Tibial artery (tissue), 4 donors: Measurements from ENCODE around the gene ELF3.

Experiments
- DNase-seq, 2 donors: peaks; one replicate each; pipeline ENCODE4 v3.0.0-alpha.2; 2019
- H3K27ac ChIP-seq, 2 donors: fragments of 200-600 bp; sonication (generic) in 1 of 2; 1 replicate in 1 of 2; 2 replicates in 1 of 2; pipeline ENCODE4 v1.5.1; 2018 to 2019; ENCODE audit warnings: mild to moderate bottlenecking in 1 of 2
- H3K27me3 ChIP-seq, 2 donors: fragments of 200-600 bp; sonication (generic) in 1 of 2; one replicate each; pipeline versions ENCODE4 v1.5.1 to v1.6.0; 2016 to 2019
- H3K36me3 ChIP-seq, 3 donors: fragments of 200-600 bp; sonication (generic) in 2 of 3; one replicate each; pipeline ENCODE4 v1.5.1; 2016 to 2019; ENCODE audit warnings: mild to moderate bottlenecking in 2 of 3
- H3K4me1 ChIP-seq, 4 donors: fragments of 200-600 bp; sonication (generic) in 2 of 4; 1 replicate in 3 of 4; 2 replicates in 1 of 4; pipeline ENCODE4 v1.5.1; 2016 to 2019
- H3K4me3 ChIP-seq, 2 donors: fragments of 200-600 bp; sonication (generic) in 1 of 2; 1 replicate in 1 of 2; 2 replicates in 1 of 2; pipeline ENCODE4 v1.5.1; 2018 to 2019; ENCODE audit warnings: mild to moderate bottlenecking in 2 of 2
- H3K9me3 ChIP-seq, 3 donors: fragments of 200-600 bp; sonication (generic) in 1 of 3; one replicate each; pipeline ENCODE4 v1.5.1; 2016 to 2019
- intact Hi-C: fragments of 100-400 bp; cut with DNase I; formaldehyde crosslinking; loops from one replicate; pipeline ENCODE4 v1.15.0; 2023; ENCODE audit warnings: low total_unique reads
- TF ChIP-seq, protein P1 (sequence below), 2 experiments: fragments of 200-600 bp in 1 of 2; fragments of 450-650 bp in 1 of 2; IDR thresholded peaks; one replicate each; pipeline ENCODE4 v1.5.1; 2017 to 2019; ENCODE audit warnings: antibody characterized with exemption in 2 of 2, mild to moderate bottlenecking in 1 of 2, moderate library complexity in 1 of 2

Gene ELF3

GRCh38 chr1:202014915-202015661 is 4.7 kb downstream of the ELF3 start:
- no peak for DNase-seq
- intact Hi-C loops = loop anchor here (5.0 kb wide), 1 partner anchor 102 kb away; no protein-coding TSS in a partner anchor
- Histone ChIP-seq H3K4me3 (no peak overlapping the region), H3K27ac (no peak overlapping the region), H3K36me3 (peaks cover 0 to 49% (median 0%) of the 10 kb centered on the region in 3 donors), H3K4me1 (peaks cover 0 to 6% (median 0%) of the 10 kb centered on the region in 4 donors), H3K9me3 (no peaks in the 10 kb centered on the region), H3K27me3 (peaks cover 0 to 7% of the 10 kb centered on the region in 2 donors)
- TF ChIP-seq, protein P1, sequence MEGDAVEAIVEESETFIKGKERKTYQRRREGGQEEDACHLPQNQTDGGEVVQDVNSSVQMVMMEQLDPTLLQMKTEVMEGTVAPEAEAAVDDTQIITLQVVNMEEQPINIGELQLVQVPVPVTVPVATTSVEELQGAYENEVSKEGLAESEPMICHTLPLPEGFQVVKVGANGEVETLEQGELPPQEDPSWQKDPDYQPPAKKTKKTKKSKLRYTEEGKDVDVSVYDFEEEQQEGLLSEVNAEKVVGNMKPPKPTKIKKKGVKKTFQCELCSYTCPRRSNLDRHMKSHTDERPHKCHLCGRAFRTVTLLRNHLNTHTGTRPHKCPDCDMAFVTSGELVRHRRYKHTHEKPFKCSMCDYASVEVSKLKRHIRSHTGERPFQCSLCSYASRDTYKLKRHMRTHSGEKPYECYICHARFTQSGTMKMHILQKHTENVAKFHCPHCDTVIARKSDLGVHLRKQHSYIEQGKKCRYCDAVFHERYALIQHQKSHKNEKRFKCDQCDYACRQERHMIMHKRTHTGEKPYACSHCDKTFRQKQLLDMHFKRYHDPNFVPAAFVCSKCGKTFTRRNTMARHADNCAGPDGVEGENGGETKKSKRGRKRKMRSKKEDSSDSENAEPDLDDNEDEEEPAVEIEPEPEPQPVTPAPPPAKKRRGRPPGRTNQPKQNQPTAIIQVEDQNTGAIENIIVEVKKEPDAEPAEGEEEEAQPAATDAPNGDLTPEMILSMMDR (IDR thresholded peaks at IDR 0.05) = no peak

DNA sequence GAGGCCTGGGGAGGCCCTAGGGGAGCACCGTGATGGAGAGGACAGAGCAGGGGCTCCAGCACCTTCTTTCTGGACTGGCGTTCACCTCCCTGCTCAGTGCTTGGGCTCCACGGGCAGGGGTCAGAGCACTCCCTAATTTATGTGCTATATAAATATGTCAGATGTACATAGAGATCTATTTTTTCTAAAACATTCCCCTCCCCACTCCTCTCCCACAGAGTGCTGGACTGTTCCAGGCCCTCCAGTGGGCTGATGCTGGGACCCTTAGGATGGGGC is 5.2 kb downstream of the ELF3 start:
- intact Hi-C loops = no loop called here
- peaks cover 0 to 49% (median 0%) of the 10 kb centered on the region in 3 donors for H3K36me3 ChIP-seq
- no peak overlapping the region for H3K27ac ChIP-seq
- TF ChIP-seq, protein P1 (IDR thresholded peaks at IDR 0.05) = no peak
- peaks cover 0 to 6% (median 0%) of the 10 kb centered on the region in 4 donors for H3K4me1 ChIP-seq
- H3K4me3 ChIP-seq = no peak overlapping the region
- DNase-seq = no peak
- H3K9me3 ChIP-seq = no peaks in the 10 kb centered on the region
- peaks cover 0 to 7% of the 10 kb centered on the region in 2 donors for H3K27me3 ChIP-seq

DNA sequence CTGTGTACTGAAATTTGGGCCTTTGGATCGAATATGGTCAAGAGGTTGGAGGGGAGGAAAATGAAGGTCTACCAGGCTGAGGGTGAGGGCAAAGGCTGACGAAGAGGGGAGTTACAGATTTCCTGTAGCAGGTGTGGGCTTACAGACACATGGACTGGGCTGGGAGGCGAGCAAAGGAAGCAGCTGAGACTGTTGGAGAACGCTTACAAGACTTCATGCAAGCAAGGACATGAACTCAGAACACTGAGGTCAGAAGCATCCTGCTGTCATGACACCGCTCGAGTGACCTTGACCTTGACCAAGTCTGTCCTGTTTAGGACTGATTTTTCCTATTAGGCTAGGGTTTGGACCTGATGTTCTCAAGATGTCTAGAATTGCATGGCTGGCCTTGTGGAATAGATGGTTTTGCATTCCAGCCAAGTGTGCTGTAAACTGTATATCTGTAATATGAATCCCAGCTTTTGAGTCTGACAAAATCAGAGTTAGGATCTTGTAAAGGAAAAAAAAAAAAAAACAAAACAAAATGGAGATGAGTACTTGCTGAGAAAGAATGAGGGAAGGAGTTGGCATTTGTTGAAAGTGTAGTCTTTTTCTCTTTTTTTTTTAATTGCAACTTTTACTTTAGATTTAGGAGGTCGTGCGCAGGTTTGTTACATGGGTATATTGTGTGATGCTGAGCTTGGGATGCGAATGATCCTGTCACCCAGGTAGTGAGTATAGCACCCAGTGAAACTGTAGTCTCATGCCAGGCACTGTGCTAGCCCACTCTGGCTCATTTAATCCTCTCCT is 5.8 kb downstream of the ELF3 start:
- Histone ChIP-seq H3K27me3 (peaks cover 0 to 7% of the 10 kb centered on the region in 2 donors), H3K27ac (no peak overlapping the region), H3K9me3 (no peaks in the 10 kb centered on the region), H3K4me1 (peaks cover 0 to 6% (median 0%) of the 10 kb centered on the region in 4 donors), H3K36me3 (peaks cover 0 to 49% (median 0%) of the 10 kb centered on the region in 3 donors), H3K4me3 (no peak overlapping the region)
- TF ChIP-seq, protein P1 (IDR thresholded peaks at IDR 0.05) = no peak
- intact Hi-C loops = no loop called here
- DNase-seq = no peak

GRCh38 chr1:202016811-202017748 is 6.7 kb downstream of the ELF3 start:
- Histone ChIP-seq H3K9me3 (no peaks in the 10 kb centered on the region), H3K36me3 (peaks cover 0 to 42% (median 0%) of the 10 kb centered on the region in 3 donors), H3K4me3 (no peak overlapping the region), H3K4me1 (peaks cover 0 to 6% (median under 1%) of the 10 kb centered on the region in 4 donors), H3K27me3 (peaks cover 0 to 7% of the 10 kb centered on the region in 2 donors), H3K27ac (no peak overlapping the region)
- intact Hi-C loops = no loop called here
- DNase-seq = no peak
- TF ChIP-seq, protein P1 (IDR thresholded peaks at IDR 0.05) = no peak

DNA sequence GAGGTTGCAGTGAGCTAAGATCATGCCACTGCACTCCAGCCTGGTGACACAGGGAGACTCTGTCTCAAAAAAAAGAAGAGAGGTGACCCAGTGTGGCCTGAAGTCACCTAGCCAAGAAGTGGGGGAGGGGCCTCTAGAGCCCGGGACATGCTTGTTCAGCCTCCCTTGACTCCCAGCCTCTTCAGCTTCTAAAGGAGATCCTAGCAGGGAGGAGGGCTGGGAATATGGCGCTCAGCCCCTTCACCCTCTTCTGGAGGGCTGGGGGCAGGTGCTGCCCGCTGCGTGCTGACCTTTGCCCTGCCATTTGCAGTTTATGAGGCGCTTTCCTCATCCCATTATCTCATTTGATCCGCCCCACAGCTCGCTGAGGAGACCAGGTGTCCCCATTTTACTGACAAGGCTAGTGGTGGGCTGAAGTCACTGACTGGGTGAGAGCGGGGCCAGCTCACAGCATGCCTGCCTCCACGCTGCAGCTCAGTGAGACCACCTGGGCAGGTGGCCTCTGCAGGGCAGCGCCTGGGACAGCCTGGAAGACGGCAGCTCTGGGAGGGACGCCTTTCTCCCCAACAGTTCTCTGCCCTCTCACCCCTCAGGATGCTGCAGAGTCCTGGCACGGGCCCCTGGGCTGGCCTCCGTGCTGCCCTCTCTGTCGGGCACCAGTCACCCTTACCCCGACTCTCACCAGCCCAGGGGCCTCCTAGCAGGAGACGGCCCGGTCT is 7.5 kb downstream of the ELF3 start:
- Histone ChIP-seq H3K27me3 (peaks cover 0 to 7% of the 10 kb centered on the region in 2 donors), H3K4me1 (peaks cover 0 to 6% (median 3%) of the 10 kb centered on the region in 4 donors), H3K36me3 (peaks cover 0 to 34% (median 0%) of the 10 kb centered on the region in 3 donors), H3K27ac (no peak overlapping the region), H3K9me3 (no peaks in the 10 kb centered on the region), H3K4me3 (no peak overlapping the region)
- DNase-seq = no peak
- intact Hi-C loops = no loop called here
- TF ChIP-seq, protein P1 (IDR thresholded peaks at IDR 0.05) = no peak
